Thyroid gland (tissue), 4 donors: ENCODE data around the gene SSTR5.

Experiments used
- POLR2A ChIP-seq, 2 donors: fragments of 450-650 bp; IDR thresholded peaks; one replicate each; pipeline ENCODE4 v1.6.1; 2017; ENCODE audit warnings: antibody characterized with exemption in 2 of 2, mild to moderate bottlenecking in 2 of 2, moderate library complexity in 1 of 2
- TF ChIP-seq, protein P1 (sequence below), 6 experiments: fragments of 200-600 bp in 3 of 6; fragments of 450-650 bp in 3 of 6; sonication (generic) in 3 of 6; IDR thresholded peaks; one replicate each; pipeline ENCODE4 v1.5.1; 2016 to 2019; ENCODE audit warnings: antibody characterized with exemption in 6 of 6, mild to moderate bottlenecking in 2 of 6, inconsistent platforms in 1 of 6, moderate library complexity in 1 of 6

DNA sequence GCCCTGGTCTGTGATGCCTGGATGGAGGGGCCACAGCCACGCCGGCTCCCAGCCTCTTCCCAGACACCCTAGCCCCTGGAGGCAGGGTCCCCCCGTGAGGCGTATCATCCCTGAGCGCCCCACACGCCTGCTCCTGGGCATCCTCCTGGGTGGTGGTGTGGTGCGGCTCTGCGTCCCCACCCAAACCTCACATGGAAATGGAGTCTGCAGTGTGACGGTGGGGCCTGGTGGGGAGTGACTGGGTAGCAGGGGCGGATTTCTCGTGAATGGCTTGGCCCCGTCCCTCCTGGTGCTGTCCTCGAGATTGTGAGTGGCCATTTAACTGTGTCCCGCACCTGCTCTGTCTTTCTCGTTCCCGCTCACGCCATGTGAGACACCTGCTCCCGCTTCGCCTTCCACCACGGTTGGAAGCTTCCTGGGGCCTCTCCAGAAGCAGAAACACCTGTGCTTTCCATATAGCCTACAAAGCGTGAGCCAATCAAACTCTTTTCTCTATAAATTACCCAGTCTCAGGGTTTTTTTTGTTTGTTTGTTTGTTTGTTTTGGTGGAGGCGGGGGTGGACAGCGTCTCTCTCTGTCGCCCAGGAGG lies 5.9 kb upstream of the SSTR5 start:
- no peak for TF ChIP-seq POLR2A (IDR thresholded peaks at IDR 0.05)
- TF ChIP-seq, protein P1, sequence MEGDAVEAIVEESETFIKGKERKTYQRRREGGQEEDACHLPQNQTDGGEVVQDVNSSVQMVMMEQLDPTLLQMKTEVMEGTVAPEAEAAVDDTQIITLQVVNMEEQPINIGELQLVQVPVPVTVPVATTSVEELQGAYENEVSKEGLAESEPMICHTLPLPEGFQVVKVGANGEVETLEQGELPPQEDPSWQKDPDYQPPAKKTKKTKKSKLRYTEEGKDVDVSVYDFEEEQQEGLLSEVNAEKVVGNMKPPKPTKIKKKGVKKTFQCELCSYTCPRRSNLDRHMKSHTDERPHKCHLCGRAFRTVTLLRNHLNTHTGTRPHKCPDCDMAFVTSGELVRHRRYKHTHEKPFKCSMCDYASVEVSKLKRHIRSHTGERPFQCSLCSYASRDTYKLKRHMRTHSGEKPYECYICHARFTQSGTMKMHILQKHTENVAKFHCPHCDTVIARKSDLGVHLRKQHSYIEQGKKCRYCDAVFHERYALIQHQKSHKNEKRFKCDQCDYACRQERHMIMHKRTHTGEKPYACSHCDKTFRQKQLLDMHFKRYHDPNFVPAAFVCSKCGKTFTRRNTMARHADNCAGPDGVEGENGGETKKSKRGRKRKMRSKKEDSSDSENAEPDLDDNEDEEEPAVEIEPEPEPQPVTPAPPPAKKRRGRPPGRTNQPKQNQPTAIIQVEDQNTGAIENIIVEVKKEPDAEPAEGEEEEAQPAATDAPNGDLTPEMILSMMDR (IDR thresholded peaks at IDR 0.05), result no peak
